Osteocyte (in vitro differentiated cells): Measurements from ENCODE around the gene HACD2. TPM values are rescaled to one million over a fixed set of nuclear protein-coding genes. Genes with fewer than 3 reads are reported as not detected.

ENCODE experiments used
- DNase-seq: peaks from one replicate; pipeline ENCODE4 v3.0.0; 2021; ENCODE audit warnings: mixed read lengths; ENCODE audit not compliant: unreplicated experiment; ENCODE audit errors: extremely low spot score
- H3K27ac Mint-ChIP-seq: one replicate; pipeline ENCODE4 v1.8.0; 2021; ENCODE audit warnings: mild to moderate bottlenecking, mixed read lengths; ENCODE audit not compliant: unreplicated experiment
- H3K27me3 Mint-ChIP-seq: one replicate; pipeline ENCODE4 v1.8.0; 2021; ENCODE audit warnings: mixed read lengths; ENCODE audit not compliant: unreplicated experiment
- H3K36me3 Mint-ChIP-seq: one replicate; pipeline ENCODE4 v1.8.0; 2021; ENCODE audit warnings: mixed read lengths; ENCODE audit not compliant: unreplicated experiment
- H3K4me1 Mint-ChIP-seq: one replicate; pipeline ENCODE4 v1.8.0; 2021; ENCODE audit warnings: mixed read lengths; ENCODE audit not compliant: unreplicated experiment
- H3K4me3 Mint-ChIP-seq: one replicate; pipeline ENCODE4 v1.8.0; 2021; ENCODE audit warnings: mild to moderate bottlenecking, moderate library complexity, mixed read lengths; ENCODE audit not compliant: unreplicated experiment
- H3K9me3 Mint-ChIP-seq: one replicate; pipeline ENCODE4 v1.8.0; 2021; ENCODE audit warnings: mixed read lengths; ENCODE audit not compliant: unreplicated experiment
- total RNA-seq: library from RNA; stranded (reverse); gene quantifications from 2 replicates; pipeline ENCODE4 v1.2.1, GENCODE V29; 2021
- TF ChIP-seq, protein P1 (sequence below): fragments of 200-600 bp; sonication (generic); IDR thresholded peaks from 2 replicates; pipeline ENCODE4 v1.5.0; 2021; ENCODE audit warnings: antibody characterized with exemption, mild to moderate bottlenecking, moderate library complexity

The HACD2 gene
- total RNA-seq, 1 donor from 2014 or later = 63.8 TPM

DNA sequence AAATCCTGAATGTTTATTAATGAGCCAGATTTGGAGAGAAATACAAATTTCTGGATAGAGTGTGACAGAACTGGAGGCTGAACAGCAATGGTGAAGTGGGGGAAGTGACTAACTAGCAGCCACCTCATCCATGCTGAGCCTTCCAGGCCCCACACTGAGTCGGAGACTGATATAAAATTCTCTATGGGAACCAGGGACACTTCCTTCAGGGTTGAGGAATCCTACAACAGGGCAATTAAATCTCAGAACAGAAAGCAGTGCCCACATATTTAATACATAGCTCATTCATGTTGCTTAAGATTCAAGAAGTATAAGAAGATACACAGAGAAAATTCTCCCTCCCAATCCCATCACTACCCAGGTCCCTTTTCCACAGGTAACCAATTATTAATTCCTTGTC is 49.3 kb downstream of the HACD2 start:
- no peak for DNase-seq
- H3K4me1 Mint-ChIP-seq = peaks cover 29% of the 10 kb centered on the region
- TF ChIP-seq, protein P1, sequence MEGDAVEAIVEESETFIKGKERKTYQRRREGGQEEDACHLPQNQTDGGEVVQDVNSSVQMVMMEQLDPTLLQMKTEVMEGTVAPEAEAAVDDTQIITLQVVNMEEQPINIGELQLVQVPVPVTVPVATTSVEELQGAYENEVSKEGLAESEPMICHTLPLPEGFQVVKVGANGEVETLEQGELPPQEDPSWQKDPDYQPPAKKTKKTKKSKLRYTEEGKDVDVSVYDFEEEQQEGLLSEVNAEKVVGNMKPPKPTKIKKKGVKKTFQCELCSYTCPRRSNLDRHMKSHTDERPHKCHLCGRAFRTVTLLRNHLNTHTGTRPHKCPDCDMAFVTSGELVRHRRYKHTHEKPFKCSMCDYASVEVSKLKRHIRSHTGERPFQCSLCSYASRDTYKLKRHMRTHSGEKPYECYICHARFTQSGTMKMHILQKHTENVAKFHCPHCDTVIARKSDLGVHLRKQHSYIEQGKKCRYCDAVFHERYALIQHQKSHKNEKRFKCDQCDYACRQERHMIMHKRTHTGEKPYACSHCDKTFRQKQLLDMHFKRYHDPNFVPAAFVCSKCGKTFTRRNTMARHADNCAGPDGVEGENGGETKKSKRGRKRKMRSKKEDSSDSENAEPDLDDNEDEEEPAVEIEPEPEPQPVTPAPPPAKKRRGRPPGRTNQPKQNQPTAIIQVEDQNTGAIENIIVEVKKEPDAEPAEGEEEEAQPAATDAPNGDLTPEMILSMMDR = no peak
- H3K27me3 Mint-ChIP-seq = no peaks in the 10 kb centered on the region
- no peaks in the 10 kb centered on the region for H3K9me3 Mint-ChIP-seq
- peak overlapping the region; percentile 58 for H3K27ac Mint-ChIP-seq
- no peaks in the 10 kb centered on the region for H3K36me3 Mint-ChIP-seq
- H3K4me3 Mint-ChIP-seq = no peak overlapping the region

DNA sequence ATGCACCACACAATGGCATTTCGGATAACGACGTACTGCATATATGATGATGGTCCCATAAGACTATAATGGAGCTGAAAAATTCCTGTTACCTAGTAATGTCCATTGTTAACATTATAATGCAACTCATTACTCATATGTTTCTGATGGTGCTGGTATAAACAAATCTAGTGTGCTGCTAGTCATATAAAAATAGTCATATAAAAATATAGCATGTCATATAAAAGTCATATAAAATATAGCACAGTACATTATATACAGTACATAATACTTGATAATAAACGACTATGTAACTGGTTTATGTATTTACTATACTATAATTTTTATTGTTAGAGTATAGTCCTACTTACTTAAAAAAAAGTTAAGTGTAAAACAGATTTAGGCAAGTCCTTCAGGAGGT is 50.6 kb downstream of the HACD2 start:
- Mint-ChIP-seq H3K4me3 (no peak overlapping the region), H3K9me3 (no peaks in the 10 kb centered on the region), H3K27me3 (no peaks in the 10 kb centered on the region), H3K4me1 (peaks cover 21% of the 10 kb centered on the region), H3K27ac (no peak overlapping the region), H3K36me3 (no peaks in the 10 kb centered on the region)
- DNase-seq = no peak
- TF ChIP-seq, protein P1 = no peak

DNA sequence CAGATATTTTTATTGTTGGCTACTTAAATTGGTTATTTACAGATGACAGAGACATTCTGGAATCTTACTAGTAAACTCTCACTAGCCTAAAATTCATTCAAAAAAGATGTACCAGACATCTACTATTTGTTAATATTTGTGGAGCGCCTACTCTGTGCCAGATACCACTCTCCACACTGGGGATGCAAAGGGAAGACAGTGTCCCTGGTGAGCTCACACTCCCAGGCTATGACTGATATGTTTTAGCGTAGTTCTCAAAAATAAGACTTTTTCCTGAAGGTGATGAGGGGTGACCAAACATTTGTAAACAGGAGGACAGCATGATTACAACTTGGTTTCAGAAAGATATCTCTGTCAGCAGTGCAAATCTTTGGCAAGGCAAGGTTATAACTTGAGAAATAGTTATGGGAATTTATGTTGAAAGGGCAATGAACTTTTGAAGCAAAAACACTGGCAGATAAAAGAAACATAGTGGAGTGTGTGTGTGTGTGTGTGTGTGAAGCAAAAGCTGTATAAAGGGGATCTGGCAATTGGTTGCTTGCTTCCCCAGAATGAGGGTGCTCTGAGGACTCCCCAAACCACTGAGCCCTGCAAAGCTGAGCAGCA is 51.2 kb downstream of the HACD2 start:
- no peaks in the 10 kb centered on the region for H3K27me3 Mint-ChIP-seq
- peaks cover 21% of the 10 kb centered on the region for H3K4me1 Mint-ChIP-seq
- no peaks in the 10 kb centered on the region for H3K9me3 Mint-ChIP-seq
- H3K36me3 Mint-ChIP-seq = no peaks in the 10 kb centered on the region
- no peak overlapping the region for H3K27ac Mint-ChIP-seq
- TF ChIP-seq, protein P1 = no peak
- no peak for DNase-seq
- no peak overlapping the region for H3K4me3 Mint-ChIP-seq

DNA sequence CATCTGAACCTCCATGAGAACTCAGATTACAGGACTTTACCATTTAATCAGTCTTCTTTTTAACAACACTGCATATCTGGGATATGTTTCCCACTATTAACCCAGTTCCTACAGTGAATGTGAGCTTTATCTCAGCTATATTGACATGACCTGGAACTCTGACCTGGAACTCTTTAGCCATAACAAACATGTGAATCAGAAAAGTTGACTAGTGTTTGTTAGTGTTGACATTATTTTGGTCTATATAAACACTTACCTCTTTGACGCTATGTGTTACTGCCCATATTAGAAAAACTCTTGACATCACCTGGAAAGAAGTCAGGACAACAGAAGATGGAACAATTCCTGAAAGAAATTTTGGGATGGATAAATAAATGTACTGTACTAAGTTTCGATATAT is 56.7 kb downstream of the HACD2 start:
- peaks cover 33% of the 10 kb centered on the region for H3K36me3 Mint-ChIP-seq
- DNase-seq = no peak
- no peak overlapping the region for H3K27ac Mint-ChIP-seq
- H3K4me3 Mint-ChIP-seq = no peak overlapping the region
- H3K4me1 Mint-ChIP-seq = peaks cover 3% of the 10 kb centered on the region
- TF ChIP-seq, protein P1 = no peak
- H3K9me3 Mint-ChIP-seq = no peaks in the 10 kb centered on the region
- no peaks in the 10 kb centered on the region for H3K27me3 Mint-ChIP-seq

DNA sequence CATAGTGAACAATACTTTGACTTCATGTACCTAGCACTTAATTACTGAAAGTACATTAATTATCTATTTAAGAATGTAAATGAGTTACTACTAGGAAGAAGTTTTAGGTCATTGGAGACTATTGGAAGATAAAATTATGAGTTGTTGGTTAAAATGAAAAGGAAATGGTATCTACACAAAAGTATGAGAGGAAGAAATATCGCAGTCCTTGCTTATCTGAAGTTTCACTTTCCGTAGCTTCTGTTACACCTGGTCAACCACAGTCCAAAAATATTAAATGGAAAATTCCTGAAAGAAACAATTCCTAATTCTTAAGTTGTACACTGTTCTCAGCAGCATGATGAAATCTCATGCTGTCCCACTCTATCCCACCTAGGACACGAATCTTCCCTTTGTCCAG is 57.8 kb downstream of the HACD2 start:
- H3K4me1 Mint-ChIP-seq = peaks cover 3% of the 10 kb centered on the region
- TF ChIP-seq, protein P1 = no peak
- H3K27me3 Mint-ChIP-seq = no peaks in the 10 kb centered on the region
- H3K27ac Mint-ChIP-seq = no peak overlapping the region
- H3K4me3 Mint-ChIP-seq = no peak overlapping the region
- H3K9me3 Mint-ChIP-seq = no peaks in the 10 kb centered on the region
- H3K36me3 Mint-ChIP-seq = peaks cover 33% of the 10 kb centered on the region
- DNase-seq = no peak
